Thoracic aorta (tissue), 2 donors: ENCODE measurements around the gene IFITM2. TPM values are rescaled to one million over a fixed set of nuclear protein-coding genes. Genes with fewer than 3 reads are reported as not detected.
"Not testable (repeated sequence)": the region's sequence is repeated elsewhere in the genome, so short reads cannot be mapped to it uniquely, and the experiment has no call there.

Source experiments
- ATAC-seq: fragments of 150-250 bp; one replicate; pipeline ENCODE4 v1.8.0; 2017; ENCODE audit warnings: low read depth; ENCODE audit not compliant: insufficient number of reproducible peaks, low FRiP score
- DNase-seq: peaks from one replicate; pipeline ENCODE4 v3.0.0-alpha.2; 2020; ENCODE audit warnings: low spot score
- H3K27ac ChIP-seq, 2 donors: fragments of 200-600 bp; sonication (generic); 1 replicate in 1 of 2; 2 replicates in 1 of 2; pipeline ENCODE4 v1.5.1; 2016; ENCODE audit warnings: mild to moderate bottlenecking in 2 of 2, moderate library complexity in 2 of 2
- H3K27me3 ChIP-seq: fragments of 200-600 bp; sonication (generic); replicated peaks from 2 replicates; pipeline ENCODE4 v1.6.0; 2016; ENCODE audit warnings: mild to moderate bottlenecking; ENCODE audit not compliant: insufficient read depth
- H3K36me3 ChIP-seq: fragments of 200-600 bp; sonication (generic); one replicate; pipeline ENCODE4 v1.5.1; 2016
- H3K4me1 ChIP-seq, 2 donors: fragments of 200-600 bp; sonication (generic); 1 replicate in 1 of 2; 2 replicates in 1 of 2; pipeline versions ENCODE4 v1.5.1 to v1.6.0; 2016; ENCODE audit warnings: low read depth in 2 of 2, mild to moderate bottlenecking in 1 of 2; ENCODE audit not compliant: control insufficient read depth in 1 of 2
- H3K4me3 ChIP-seq: fragments of 200-600 bp; sonication (generic); 2 replicates; pipeline ENCODE4 v1.5.1; 2016; ENCODE audit warnings: mild to moderate bottlenecking
- H3K9me3 ChIP-seq: fragments of 200-600 bp; sonication (generic); 2 replicates; pipeline ENCODE4 v1.5.1; 2016
- CTCF ChIP-seq: fragments of 200-600 bp; sonication (generic); IDR thresholded peaks from one replicate; pipeline ENCODE4 v1.5.1; 2019; ENCODE audit warnings: antibody characterized with exemption
- total RNA-seq, 2 donors: library from RNA; depleted of rRNA; stranded (reverse); fragments of >200 nt; gene quantifications; one replicate each; pipeline versions ENCODE4 v1.1.0 to v1.2.3, GENCODE V29; 2016

Gene IFITM2
- total RNA-seq, 2 donors from 2014 or later: 275 to 477 TPM

GRCh38 chr11:283405-284104, 24.1 kb upstream of the IFITM2 start:
- Histone ChIP-seq H3K9me3 (no peaks in the 10 kb centered on the region), H3K36me3 (no peaks in the 10 kb centered on the region), H3K4me1 (peaks cover 0 to 33% of the 10 kb centered on the region in 2 donors), H3K4me3 (no peak overlapping the region), H3K27me3 (peaks cover 5% of the 10 kb centered on the region), H3K27ac (no peak overlapping the region)
- ATAC-seq: no peak
- DNase-seq: no peak
- TF ChIP-seq CTCF: no peak

GRCh38 chr11:284105-285020, 23.3 kb upstream of the IFITM2 start:
- no peak for DNase-seq
- no peaks in the 10 kb centered on the region for H3K9me3 ChIP-seq
- no peak overlapping the region for H3K27ac ChIP-seq
- TF ChIP-seq CTCF: no peak
- H3K4me3 ChIP-seq: no peak overlapping the region
- no peak for ATAC-seq
- peaks cover 5% of the 10 kb centered on the region for H3K27me3 ChIP-seq
- no peaks in the 10 kb centered on the region for H3K36me3 ChIP-seq
- peaks cover 0 to 30% of the 10 kb centered on the region in 2 donors for H3K4me1 ChIP-seq

GRCh38 chr11:285021-285893, 22.4 kb upstream of the IFITM2 start:
- Histone ChIP-seq H3K9me3 (no peaks in the 10 kb centered on the region), H3K27me3 (peaks cover 5% of the 10 kb centered on the region), H3K4me1 (peaks cover 6 to 30% of the 10 kb centered on the region in 2 donors), H3K36me3 (no peaks in the 10 kb centered on the region), H3K4me3 (no peak overlapping the region), H3K27ac (no peak overlapping the region)
- ATAC-seq (no peak), DNase-seq (no peak)
- TF ChIP-seq CTCF: no peak

- H3K27me3 ChIP-seq: peaks cover 3% of the 10 kb centered on the region
- no peak overlapping the region for H3K4me3 ChIP-seq
- H3K27ac ChIP-seq: no peak overlapping the region
- no peaks in the 10 kb centered on the region for H3K9me3 ChIP-seq
- no peak for TF ChIP-seq CTCF
- ATAC-seq (no peak), DNase-seq (no peak)
- H3K36me3 ChIP-seq: no peaks in the 10 kb centered on the region
- peaks cover 6 to 28% of the 10 kb centered on the region in 2 donors for H3K4me1 ChIP-seq
Observed at GRCh38 chr11:285894-286220, 21.8 kb upstream of the IFITM2 start.

GRCh38 chr11:286977-287820, 20.4 kb upstream of the IFITM2 start:
- not testable (repeated sequence) for H3K36me3 ChIP-seq, ATAC-seq, H3K9me3 ChIP-seq, H3K4me3 ChIP-seq, H3K27ac ChIP-seq, DNase-seq, H3K27me3 ChIP-seq
- peaks cover 6 to 20% of the 10 kb centered on the region in 2 donors for H3K4me1 ChIP-seq
